Caco-2 (cell line): ENCODE data around the gene CD302. TPM values are rescaled to one million over a fixed set of nuclear protein-coding genes. Genes with fewer than 3 reads are reported as not detected.

ENCODE experiments used
- BruUV-seq: library from RNA; stranded (reverse); fragments of 400-500 nt; replicated peaks from 2 replicates; lab custom pipeline; 2021; lab: Mats Ljungman, UMichigan
- CTCF ChIA-PET: fragments of 300-600 bp; sonication (Branson Sonifier 250); formaldehyde crosslinking; loops from one replicate; lab custom pipeline; 2022; ENCODE audit warnings: antibody characterized with exemption; lab: Charles Lee
- POLR2A ChIA-PET: fragments of 300-600 bp; sonication (Branson Sonifier 250); formaldehyde crosslinking; loops from one replicate; lab custom pipeline; 2022; ENCODE audit warnings: antibody characterized with exemption; lab: Charles Lee
- DNase-seq, 2 experiments: peaks; one replicate each; pipeline versions ENCODE4 v3.0.0 to v3.0.0-alpha.2; 2020 to 2022
- H3K27me3 ChIP-seq: replicated peaks from 2 replicates; pipeline ENCODE4 v1.6.0; 2011; ENCODE audit warnings: low read length; ENCODE audit not compliant: control insufficient read depth, insufficient read depth
- H3K36me3 ChIP-seq: 2 replicates; pipeline ENCODE4 v1.5.1; 2011; ENCODE audit warnings: low read length; ENCODE audit not compliant: control insufficient read depth, insufficient read depth
- H3K4me1 ChIP-seq: fragments of 250-450 bp; sonication (Bioruptor Pico); 2 replicates; pipeline ENCODE4 v1.5.1; 2020; ENCODE audit warnings: mild to moderate bottlenecking
- H3K4me3 ChIP-seq: 2 replicates; pipeline ENCODE4 v1.5.1; 2011; ENCODE audit warnings: low read depth, mild to moderate bottlenecking, control low read depth, low read length
- H3K9me3 ChIP-seq: fragments of 250-450 bp; sonication (Bioruptor Pico); 2 replicates; pipeline ENCODE4 v1.5.1; 2020; ENCODE audit warnings: mild to moderate bottlenecking, moderate library complexity
- H3K27ac Mint-ChIP-seq: one replicate; pipeline ENCODE4 v1.8.0; 2022; ENCODE audit warnings: mixed read lengths; ENCODE audit not compliant: unreplicated experiment
- H3K27me3 Mint-ChIP-seq: one replicate; pipeline ENCODE4 v1.8.0; 2022; ENCODE audit warnings: mixed read lengths; ENCODE audit not compliant: insufficient read depth, unreplicated experiment
- H3K36me3 Mint-ChIP-seq: one replicate; pipeline ENCODE4 v1.8.0; 2022; ENCODE audit warnings: mild to moderate bottlenecking, mixed read lengths; ENCODE audit not compliant: insufficient read depth, unreplicated experiment
- H3K4me1 Mint-ChIP-seq: one replicate; pipeline ENCODE4 v1.8.0; 2022; ENCODE audit warnings: low read depth, mixed read lengths; ENCODE audit not compliant: unreplicated experiment
- H3K4me3 Mint-ChIP-seq: one replicate; pipeline ENCODE4 v1.8.0; 2022; ENCODE audit warnings: mild to moderate bottlenecking, moderate library complexity, mixed read lengths; ENCODE audit not compliant: unreplicated experiment
- H3K9me3 Mint-ChIP-seq: one replicate; pipeline ENCODE4 v1.8.0; 2022; ENCODE audit warnings: mixed read lengths; ENCODE audit not compliant: unreplicated experiment
- intact Hi-C: fragments of 100-400 bp; cut with micrococcal nuclease; formaldehyde crosslinking; loops from one replicate; pipeline ENCODE4 v1.10.0; 2022; ENCODE audit not compliant: unreplicated experiment
- total RNA-seq: library from RNA; stranded (reverse); gene quantifications from 2 replicates; pipeline ENCODE4 v1.2.3, GENCODE V29; 2022
- TF ChIP-seq, protein P1 (sequence below), 2 experiments: fragments of 200-600 bp in 1 of 2; IDR thresholded peaks; 1 replicate in 1 of 2; 2 replicates in 1 of 2; pipeline versions ENCODE4 v1.5.1 to v1.8.0; 2011 to 2022; ENCODE audit warnings: antibody characterized with exemption in 1 of 2, control low read depth in 1 of 2, inconsistent platforms in 1 of 2, low read depth in 1 of 2, low read length in 1 of 2, mild to moderate bottlenecking in 1 of 2, moderate library complexity in 1 of 2; ENCODE audit not compliant: insufficient read depth in 1 of 2, severe bottlenecking in 1 of 2, unreplicated experiment in 1 of 2

CD302 gene
- total RNA-seq, 1 experiment from 2014 or later, result 7.5 TPM

- H3K36me3 Mint-ChIP-seq, result peaks cover 17% of the 10 kb centered on the region
- Histone ChIP-seq H3K9me3 (no peaks in the 10 kb centered on the region), H3K4me3 (no peak overlapping the region), H3K36me3 (no peaks in the 10 kb centered on the region), H3K4me1 (peaks cover 10% of the 10 kb centered on the region), H3K27me3 (no peaks in the 10 kb centered on the region)
- H3K9me3 Mint-ChIP-seq, result no peaks in the 10 kb centered on the region
- H3K4me3 Mint-ChIP-seq, result no peak overlapping the region
- TF ChIP-seq, protein P1, sequence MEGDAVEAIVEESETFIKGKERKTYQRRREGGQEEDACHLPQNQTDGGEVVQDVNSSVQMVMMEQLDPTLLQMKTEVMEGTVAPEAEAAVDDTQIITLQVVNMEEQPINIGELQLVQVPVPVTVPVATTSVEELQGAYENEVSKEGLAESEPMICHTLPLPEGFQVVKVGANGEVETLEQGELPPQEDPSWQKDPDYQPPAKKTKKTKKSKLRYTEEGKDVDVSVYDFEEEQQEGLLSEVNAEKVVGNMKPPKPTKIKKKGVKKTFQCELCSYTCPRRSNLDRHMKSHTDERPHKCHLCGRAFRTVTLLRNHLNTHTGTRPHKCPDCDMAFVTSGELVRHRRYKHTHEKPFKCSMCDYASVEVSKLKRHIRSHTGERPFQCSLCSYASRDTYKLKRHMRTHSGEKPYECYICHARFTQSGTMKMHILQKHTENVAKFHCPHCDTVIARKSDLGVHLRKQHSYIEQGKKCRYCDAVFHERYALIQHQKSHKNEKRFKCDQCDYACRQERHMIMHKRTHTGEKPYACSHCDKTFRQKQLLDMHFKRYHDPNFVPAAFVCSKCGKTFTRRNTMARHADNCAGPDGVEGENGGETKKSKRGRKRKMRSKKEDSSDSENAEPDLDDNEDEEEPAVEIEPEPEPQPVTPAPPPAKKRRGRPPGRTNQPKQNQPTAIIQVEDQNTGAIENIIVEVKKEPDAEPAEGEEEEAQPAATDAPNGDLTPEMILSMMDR (IDR thresholded peaks at IDR 0.05; ENCODE audit: insufficient read depth in 1 of 2, low read depth in 1 of 2, low read length in 1 of 2, severe bottlenecking in 1 of 2, unreplicated experiment in 1 of 2), result no peak
- H3K4me1 Mint-ChIP-seq, result peaks cover 10% of the 10 kb centered on the region
- H3K27ac Mint-ChIP-seq, result no peak overlapping the region
- BruUV-seq, result no TSS peak
- intact Hi-C loops, result no loop called here
- POLR2A ChIA-PET, result no interaction called here
- DNase-seq, result no peak
- H3K27me3 Mint-ChIP-seq, result no peaks in the 10 kb centered on the region
- CTCF ChIA-PET, result interaction anchor here (0.5 kb wide), 1 partner anchor 61 kb away, joined by 4 read pairs; no protein-coding TSS in a partner anchor
Observed at GRCh38 chr2:159783556-159783955, 14.5 kb downstream of the CD302 start.

GRCh38 chr2:159776321-159776720, 21.7 kb downstream of the CD302 start:
- Histone ChIP-seq H3K27me3 (no peaks in the 10 kb centered on the region), H3K36me3 (no peaks in the 10 kb centered on the region), H3K9me3 (no peaks in the 10 kb centered on the region), H3K4me3 (no peak overlapping the region), H3K4me1 (peaks cover 7% of the 10 kb centered on the region)
- ChIA-PET CTCF (no interaction called here), POLR2A (no interaction called here)
- Mint-ChIP-seq H3K36me3 (peaks cover 55% of the 10 kb centered on the region), H3K4me1 (peaks cover 19% of the 10 kb centered on the region), H3K4me3 (no peak overlapping the region), H3K27me3 (no peaks in the 10 kb centered on the region), H3K9me3 (no peaks in the 10 kb centered on the region), H3K27ac (no peak overlapping the region)
- BruUV-seq, result no TSS peak
- DNase-seq, result no peak
- TF ChIP-seq, protein P1 (IDR thresholded peaks at IDR 0.05; ENCODE audit: insufficient read depth in 1 of 2, low read depth in 1 of 2, low read length in 1 of 2, severe bottlenecking in 1 of 2, unreplicated experiment in 1 of 2), result peak; percentile 22 to 28
- intact Hi-C loops, result no loop called here

DNA sequence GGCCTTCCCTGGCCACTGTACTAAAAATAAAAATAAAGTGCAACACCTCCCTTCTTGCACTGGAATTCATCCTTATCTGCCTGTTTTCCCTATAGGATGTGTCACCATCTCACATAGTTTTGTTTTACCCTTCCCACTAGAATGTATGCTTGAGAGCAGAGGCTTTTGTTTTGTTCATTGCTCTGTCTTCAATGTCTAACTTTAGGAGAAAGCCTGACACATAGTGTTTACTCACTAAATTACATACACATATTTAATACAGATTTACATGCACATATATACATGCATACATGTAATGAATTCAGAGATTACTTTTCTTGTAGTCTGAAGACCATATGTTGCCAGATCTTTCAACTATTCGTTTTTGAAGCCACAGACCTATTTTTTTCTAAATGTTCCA, 23.0 kb downstream of the CD302 start:
- H3K27ac Mint-ChIP-seq, result peak overlapping the region; percentile 27
- H3K36me3 Mint-ChIP-seq, result peaks cover 57% of the 10 kb centered on the region
- intact Hi-C loops, result no loop called here
- H3K9me3 ChIP-seq, result no peaks in the 10 kb centered on the region
- H3K36me3 ChIP-seq, result no peaks in the 10 kb centered on the region
- peaks cover 19% of the 10 kb centered on the region for H3K4me1 Mint-ChIP-seq
- H3K4me1 ChIP-seq, result peaks cover 7% of the 10 kb centered on the region
- ChIA-PET POLR2A (no interaction called here), CTCF (no interaction called here)
- DNase-seq, result no peak
- TF ChIP-seq, protein P1 (IDR thresholded peaks at IDR 0.05; ENCODE audit: insufficient read depth in 1 of 2, low read depth in 1 of 2, low read length in 1 of 2, severe bottlenecking in 1 of 2, unreplicated experiment in 1 of 2), result no peak
- H3K4me3 ChIP-seq, result no peak overlapping the region
- no TSS peak for BruUV-seq
- no peaks in the 10 kb centered on the region for H3K27me3 ChIP-seq
- no peak overlapping the region for H3K4me3 Mint-ChIP-seq
- H3K27me3 Mint-ChIP-seq, result no peaks in the 10 kb centered on the region
- H3K9me3 Mint-ChIP-seq, result no peaks in the 10 kb centered on the region
